CD14-positive monocyte (primary cell): ENCODE results near the gene ECEL1. TPM values are rescaled to one million over a fixed set of nuclear protein-coding genes. Genes with fewer than 3 reads are reported as not detected.
"Not testable (repeated sequence)": the region's sequence is repeated elsewhere in the genome, so short reads cannot be mapped to it uniquely, and the experiment has no call there.

Source experiments
- DNase-seq, 3 donors: peaks; one replicate each; pipeline ENCODE4 v3.0.0-alpha.2; 2011 to 2022
- H2AFZ ChIP-seq: 2 replicates; pipeline ENCODE4 v1.6.0; 2012; ENCODE audit warnings: mild to moderate bottlenecking, low read depth, low read length, inconsistent platforms; ENCODE audit not compliant: insufficient read depth, poor library complexity, severe bottlenecking
- H3K27ac ChIP-seq, 2 donors: 1 replicate in 1 of 2; 2 replicates in 1 of 2; pipeline ENCODE4 v1.5.1; 2012 to 2013; ENCODE audit warnings: low read length in 2 of 2, control low read depth in 1 of 2, inconsistent platforms in 1 of 2, low read depth in 1 of 2, mild to moderate bottlenecking in 1 of 2
- H3K27me3 ChIP-seq, 2 donors: one replicate each; pipeline versions ENCODE4 v1.6.0 to v1.6.1; 2011 to 2013; ENCODE audit warnings: low read length in 2 of 2; ENCODE audit not compliant: control insufficient read depth in 2 of 2, insufficient read depth in 2 of 2
- H3K36me3 ChIP-seq, 2 donors: replicated peaks in 1 of 2; 1 replicate in 1 of 2; 2 replicates in 1 of 2; pipeline versions ENCODE4 v1.5.1 to v1.6.1; 2012 to 2013; ENCODE audit warnings: low read length in 2 of 2, control low read depth in 1 of 2, inconsistent platforms in 1 of 2, mild to moderate bottlenecking in 1 of 2; ENCODE audit not compliant: insufficient read depth in 2 of 2, control insufficient read depth in 1 of 2
- H3K4me1 ChIP-seq, 2 donors: 1 replicate in 1 of 2; 2 replicates in 1 of 2; pipeline versions ENCODE4 v1.5.1 to v1.6.1; 2012 to 2013; ENCODE audit warnings: low read length in 2 of 2, control low read depth in 1 of 2, inconsistent platforms in 1 of 2, mild to moderate bottlenecking in 1 of 2, moderate library complexity in 1 of 2; ENCODE audit not compliant: insufficient read depth in 2 of 2, control insufficient read depth in 1 of 2
- H3K4me2 ChIP-seq: replicated peaks from 2 replicates; pipeline ENCODE3; 2012; ENCODE audit warnings: low read length, moderate library complexity, mild to moderate bottlenecking; ENCODE audit not compliant: poor library complexity, severe bottlenecking; ENCODE audit errors: extremely low read depth
- H3K4me3 ChIP-seq, 3 experiments: fragments of 200-600 bp in 1 of 3; sonication (generic) in 1 of 3; replicated peaks in 1 of 3; 1 replicate in 2 of 3; 2 replicates in 1 of 3; pipeline ENCODE4 v1.5.1; 2011 to 2013; ENCODE audit warnings: low read length in 3 of 3, mild to moderate bottlenecking in 3 of 3, control low read depth in 2 of 3, low read depth in 2 of 3, inconsistent platforms in 1 of 3, moderate library complexity in 1 of 3
- H3K79me2 ChIP-seq: 2 replicates; pipeline ENCODE4 v1.6.0; 2012; ENCODE audit warnings: mild to moderate bottlenecking, control low read depth, inconsistent platforms, low read length, moderate library complexity; ENCODE audit not compliant: insufficient read depth
- H3K9ac ChIP-seq: 2 replicates; pipeline ENCODE4 v1.6.0; 2017; ENCODE audit warnings: low read length, mild to moderate bottlenecking; ENCODE audit not compliant: insufficient read depth, poor library complexity, severe bottlenecking
- H3K9me3 ChIP-seq, 2 donors: replicated peaks in 1 of 2; 1 replicate in 1 of 2; 2 replicates in 1 of 2; pipeline versions ENCODE4 v1.5.1 to v1.6.1; 2012 to 2013; ENCODE audit warnings: low read length in 2 of 2, control low read depth in 1 of 2; ENCODE audit not compliant: control insufficient read depth in 1 of 2, insufficient read depth in 1 of 2
- H4K20me1 ChIP-seq: 2 replicates; pipeline ENCODE4 v1.6.0; 2012; ENCODE audit warnings: mild to moderate bottlenecking, low read length, control low read depth, moderate library complexity; ENCODE audit not compliant: insufficient read depth
- H3K27ac Mint-ChIP-seq, 7 donors: one replicate each; pipeline ENCODE4 v1.8.0; 2020; ENCODE audit warnings: mild to moderate bottlenecking in 7 of 7, mixed read lengths in 7 of 7, moderate library complexity in 6 of 7, inconsistent platforms in 2 of 7
- H3K27me3 Mint-ChIP-seq, 3 donors: one replicate each; pipeline ENCODE4 v1.8.0; 2021 to 2022; ENCODE audit warnings: low read depth in 3 of 3, mild to moderate bottlenecking in 3 of 3, mixed read lengths in 3 of 3, moderate library complexity in 3 of 3, inconsistent platforms in 1 of 3
- H3K36me3 Mint-ChIP-seq, 2 donors: one replicate each; pipeline ENCODE4 v1.8.0; 2020; ENCODE audit warnings: mixed read lengths in 2 of 2, inconsistent platforms in 1 of 2, mild to moderate bottlenecking in 1 of 2
- H3K4me1 Mint-ChIP-seq: one replicate; pipeline ENCODE4 v1.8.0; 2020; ENCODE audit warnings: mild to moderate bottlenecking, mixed read lengths
- H3K4me3 Mint-ChIP-seq, 2 donors: one replicate each; pipeline ENCODE4 v1.8.0; 2020; ENCODE audit warnings: mild to moderate bottlenecking in 2 of 2, mixed read lengths in 2 of 2, moderate library complexity in 1 of 2
- H3K9me3 Mint-ChIP-seq, 7 donors: one replicate each; pipeline ENCODE4 v1.8.0; 2020 to 2022; ENCODE audit warnings: mixed read lengths in 7 of 7, mild to moderate bottlenecking in 6 of 7, moderate library complexity in 6 of 7, inconsistent platforms in 2 of 7
- CTCF ChIP-seq: fragments of 200-600 bp; IDR thresholded peaks from one replicate; pipeline ENCODE4 v1.8.0; 2022; ENCODE audit warnings: antibody characterized with exemption, mild to moderate bottlenecking
- WGBS: methylation state at CpG from one replicate; pipeline ENCODE4 v1.1.5; 2013; ENCODE audit warnings: missing lambda C conversion rate; ENCODE audit not compliant: insufficient coverage; 5-methylcytosine and 5-hydroxymethylcytosine counted together
- intact Hi-C, 2 donors: fragments of 100-400 bp; cut with micrococcal nuclease; formaldehyde crosslinking; loops; one replicate each; pipeline versions ENCODE4 v1.15.0 to v1.15.1; 2023
- polyA plus RNA-seq, 3 donors: library from polyadenylated mRNA; depleted of rRNA in 1 of 3; unstranded in 2 of 3; stranded (reverse) in 1 of 3; fragments of 300-500 nt in 2 of 3; fragments of >200 nt in 1 of 3; fragmentation: Illumina TruSeq in 2 of 3; gene quantifications; 1 replicate in 2 of 3; 2 replicates in 1 of 3; pipeline ENCODE4 v1.2.3, GENCODE V29; 2012 to 2021

Gene ECEL1
- polyA plus RNA-seq, 3 donors = not detected

- no peak overlapping the region for H3K4me3 ChIP-seq
- Mint-ChIP-seq H3K4me1 (no peaks in the 10 kb centered on the region), H3K27ac (no peak overlapping the region), H3K36me3 (no peaks in the 10 kb centered on the region), H3K9me3 (peaks cover 0 to 2% (median 0%) of the 10 kb centered on the region in 7 donors), H3K4me3 (no peak overlapping the region), H3K27me3 (peaks cover 0 to 10% (median 10%) of the 10 kb centered on the region in 3 donors)
- no peaks in the 10 kb centered on the region for H3K36me3 ChIP-seq
- no peaks in the 10 kb centered on the region for H3K4me1 ChIP-seq
- TF ChIP-seq CTCF = no peak
- H4K20me1 ChIP-seq = no peaks in the 10 kb centered on the region
- no peak overlapping the region for H3K27ac ChIP-seq
- no peaks in the 10 kb centered on the region for H3K9me3 ChIP-seq
- H3K9ac ChIP-seq = no peak overlapping the region
- no peak overlapping the region for H2AFZ ChIP-seq
- 97% methylated on average over 12 of the region's 12 CpGs for WGBS
- intact Hi-C loops = loop anchor here in 1 of 2 donors (5.0 kb wide), 1 partner anchor 522 kb away; no protein-coding TSS in a partner anchor
- H3K79me2 ChIP-seq = no peaks in the 10 kb centered on the region
- DNase-seq = no peak
- H3K27me3 ChIP-seq = no peaks in the 10 kb centered on the region
- no peak overlapping the region for H3K4me2 ChIP-seq
Observed at GRCh38 chr2:232434563-232435374, 52.9 kb downstream of the ECEL1 start.

- Mint-ChIP-seq H3K36me3 (no peaks in the 10 kb centered on the region), H3K27me3 (peaks cover 0 to 11% (median 7%) of the 10 kb centered on the region in 3 donors), H3K9me3 (peaks cover 0 to 2% (median 0%) of the 10 kb centered on the region in 7 donors), H3K4me3 (no peak overlapping the region), H3K4me1 (peaks cover 3% of the 10 kb centered on the region), H3K27ac (no peak overlapping the region)
- TF ChIP-seq CTCF = no peak
- WGBS = 96% methylated on average over 8 of the region's 9 CpGs
- no peak overlapping the region for H2AFZ ChIP-seq
- no peak overlapping the region for H3K4me2 ChIP-seq
- H3K4me3 ChIP-seq = no peak overlapping the region
- no peaks in the 10 kb centered on the region for H4K20me1 ChIP-seq
- H3K27me3 ChIP-seq = no peaks in the 10 kb centered on the region
- H3K79me2 ChIP-seq = no peaks in the 10 kb centered on the region
- H3K9me3 ChIP-seq = no peaks in the 10 kb centered on the region
- H3K36me3 ChIP-seq = no peaks in the 10 kb centered on the region
- no peak overlapping the region for H3K9ac ChIP-seq
- no peak for DNase-seq
- no peak overlapping the region for H3K27ac ChIP-seq
- intact Hi-C loops = no loop called here
- no peaks in the 10 kb centered on the region for H3K4me1 ChIP-seq
Observed at GRCh38 chr2:232434091-232434490, 53.5 kb downstream of the ECEL1 start.

GRCh38 chr2:232433622-232434021 is 54.0 kb downstream of the ECEL1 start:
- H3K27ac Mint-ChIP-seq, H4K20me1 ChIP-seq, H3K4me1 ChIP-seq, H3K4me1 Mint-ChIP-seq, H2AFZ ChIP-seq, H3K27me3 ChIP-seq, H3K4me3 Mint-ChIP-seq, H3K79me2 ChIP-seq, intact Hi-C loops, H3K4me3 ChIP-seq, H3K9me3 ChIP-seq, H3K4me2 ChIP-seq, H3K9me3 Mint-ChIP-seq, H3K36me3 ChIP-seq, DNase-seq, H3K36me3 Mint-ChIP-seq, H3K27ac ChIP-seq, H3K9ac ChIP-seq: not testable (repeated sequence)
- 93% methylated on average over 8 of the region's 9 CpGs for WGBS
- peaks cover 0 to 10% (median 7%) of the 10 kb centered on the region in 3 donors for H3K27me3 Mint-ChIP-seq
